Neural cell (in vitro differentiated cells): Measurements from ENCODE around the gene PRLH.

ENCODE experiments used
- CTCF ChIP-seq: fragments of 450-650 bp; IDR thresholded peaks from 2 replicates; pipeline ENCODE4 v1.5.1; 2014; ENCODE audit warnings: antibody characterized with exemption, mild to moderate bottlenecking, moderate library complexity; ENCODE audit not compliant: poor library complexity, severe bottlenecking
- EP300 ChIP-seq: fragments of 450-650 bp; conservative IDR thresholded peaks from 2 replicates; pipeline ENCODE4 v1.6.1; 2014; ENCODE audit warnings: antibody characterized with exemption, mild to moderate bottlenecking, moderate library complexity; ENCODE audit not compliant: poor library complexity, severe bottlenecking
- RAD21 ChIP-seq: fragments of 450-650 bp; conservative IDR thresholded peaks from 2 replicates; pipeline ENCODE4 v1.6.1; 2014; ENCODE audit warnings: antibody characterized with exemption, mild to moderate bottlenecking, moderate library complexity
- TAF1 ChIP-seq: IDR thresholded peaks from 2 replicates; pipeline ENCODE4 v1.6.1; 2012; ENCODE audit warnings: low read depth

GRCh38 chr2:237542001-237542704, 24.2 kb upstream of the PRLH start:
- TF ChIP-seq CTCF (no peak), EP300 (no peak), TAF1 (no peak), RAD21 (no peak)
